ENCODE results near the gene ATXN2. TPM values are rescaled to one million over a fixed set of nuclear protein-coding genes. Genes with fewer than 3 reads are reported as not detected.
A peak's percentile ranks its signal among the peaks of the same experiment; 100 is the strongest.
"Not testable (repeated sequence)": the region's sequence is repeated elsewhere in the genome, so short reads cannot be mapped to it uniquely, and the experiment has no call there.

ATXN2 gene
- total RNA-seq, 2 experiments from 2014 or later: 38.2 to 39.3 TPM

GRCh38 chr12:111574797-111575443 lies 24.2 kb downstream of the ATXN2 start:
- ATAC-seq: no peak
- CTCF ChIA-PET: no interaction called here
- H3K27ac Mint-ChIP-seq: no peak overlapping the region
- no peaks in the 10 kb centered on the region for H3K27me3 Mint-ChIP-seq
- no peak for DNase-seq
- no peaks in the 10 kb centered on the region for H3K9me3 Mint-ChIP-seq (ENCODE audit: low read depth)
- H3K36me3 Mint-ChIP-seq: peaks cover 5% of the 10 kb centered on the region
- peaks cover 11% of the 10 kb centered on the region for H3K4me1 Mint-ChIP-seq
- no peak overlapping the region for H3K4me3 Mint-ChIP-seq

- DNase-seq (no peak), ATAC-seq (no peak)
- H3K9me3 Mint-ChIP-seq (ENCODE audit: low read depth): no peaks in the 10 kb centered on the region
- H3K36me3 Mint-ChIP-seq: peaks cover 4% of the 10 kb centered on the region
- CTCF ChIA-PET: no interaction called here
- H3K27me3 Mint-ChIP-seq: no peaks in the 10 kb centered on the region
- no peak overlapping the region for H3K4me3 Mint-ChIP-seq
- peaks cover 18% of the 10 kb centered on the region for H3K4me1 Mint-ChIP-seq
- no peak overlapping the region for H3K27ac Mint-ChIP-seq
These were observed 25.6 kb downstream of the ATXN2 start for GRCh38 chr12:111573476-111573875.

- H3K4me1 Mint-ChIP-seq: peaks cover 13% of the 10 kb centered on the region
- no peaks in the 10 kb centered on the region for H3K27me3 Mint-ChIP-seq
- CTCF ChIA-PET: no interaction called here
- DNase-seq: no peak
- ATAC-seq: no peak
- H3K27ac Mint-ChIP-seq: no peak overlapping the region
- no peaks in the 10 kb centered on the region for H3K36me3 Mint-ChIP-seq
- H3K4me3 Mint-ChIP-seq: no peak overlapping the region
- H3K9me3 Mint-ChIP-seq (ENCODE audit: low read depth): no peaks in the 10 kb centered on the region
These were observed 28.8 kb downstream of the ATXN2 start for GRCh38 chr12:111570084-111570961.

GRCh38 chr12:111569363-111570083 lies 29.6 kb downstream of the ATXN2 start:
- CTCF ChIA-PET: interaction anchor here (0.9 to 1.3 kb wide), 3 partner anchors 14 to 172 kb away, joined by 3 to 5 read pairs (median 4); no protein-coding TSS in a partner anchor

GRCh38 chr12:111560844-111561243 lies 38.3 kb downstream of the ATXN2 start:
- DNase-seq; H3K4me1 Mint-ChIP-seq; H3K27ac Mint-ChIP-seq; ATAC-seq; CTCF ChIA-PET; H3K27me3 Mint-ChIP-seq; H3K4me3 Mint-ChIP-seq; H3K36me3 Mint-ChIP-seq; H3K9me3 Mint-ChIP-seq (ENCODE audit: low read depth): not testable (repeated sequence)

More at GRCh38 chr12:111569363-111570083, 29.6 kb downstream of the ATXN2 start:
- H3K4me1 Mint-ChIP-seq: peaks cover 13% of the 10 kb centered on the region
- no peaks in the 10 kb centered on the region for H3K27me3 Mint-ChIP-seq
- no peak for DNase-seq
- no peaks in the 10 kb centered on the region for H3K36me3 Mint-ChIP-seq
- no peak overlapping the region for H3K27ac Mint-ChIP-seq
- no peak overlapping the region for H3K4me3 Mint-ChIP-seq
- no peak for ATAC-seq
- no peaks in the 10 kb centered on the region for H3K9me3 Mint-ChIP-seq (ENCODE audit: low read depth)

- Mint-ChIP-seq H3K27me3 (no peaks in the 10 kb centered on the region), H3K36me3 (peaks cover 21% of the 10 kb centered on the region), H3K27ac (no peak overlapping the region), H3K4me3 (no peak overlapping the region), H3K9me3 (ENCODE audit: low read depth) (peaks cover 5% of the 10 kb centered on the region), H3K4me1 (peaks cover 7% of the 10 kb centered on the region)
- DNase-seq (no peak), ATAC-seq (no peak)
- CTCF ChIA-PET: no interaction called here
These were observed 41.1 kb downstream of the ATXN2 start for GRCh38 chr12:111558107-111558376.

- H3K27me3 Mint-ChIP-seq: no peaks in the 10 kb centered on the region
- DNase-seq (no peak), ATAC-seq (no peak)
- no peak overlapping the region for H3K4me3 Mint-ChIP-seq
- peaks cover 5% of the 10 kb centered on the region for H3K9me3 Mint-ChIP-seq (ENCODE audit: low read depth)
- H3K4me1 Mint-ChIP-seq: peaks cover 4% of the 10 kb centered on the region
- H3K27ac Mint-ChIP-seq: no peak overlapping the region
- H3K36me3 Mint-ChIP-seq: peaks cover 21% of the 10 kb centered on the region
- CTCF ChIA-PET: no interaction called here
These were observed 41.6 kb downstream of the ATXN2 start for GRCh38 chr12:111557271-111558106.

GRCh38 chr12:111556676-111557075 lies 42.4 kb downstream of the ATXN2 start:
- Mint-ChIP-seq H3K27ac (no peak overlapping the region), H3K36me3 (peaks cover 24% of the 10 kb centered on the region), H3K27me3 (no peaks in the 10 kb centered on the region), H3K9me3 (ENCODE audit: low read depth) (peaks cover 5% of the 10 kb centered on the region), H3K4me3 (no peak overlapping the region), H3K4me1 (peaks cover 4% of the 10 kb centered on the region)
- CTCF ChIA-PET: interaction anchor here (0.7 kb wide), 1 partner anchor 47 kb away, joined by 3 read pairs; no protein-coding TSS in a partner anchor
- DNase-seq (no peak), ATAC-seq (no peak)

- H3K27me3 Mint-ChIP-seq; H3K9me3 Mint-ChIP-seq (ENCODE audit: low read depth); ATAC-seq; H3K27ac Mint-ChIP-seq; CTCF ChIA-PET; DNase-seq; H3K4me3 Mint-ChIP-seq; H3K4me1 Mint-ChIP-seq: not testable (repeated sequence)
- peaks cover 28% of the 10 kb centered on the region for H3K36me3 Mint-ChIP-seq
These were observed 43.8 kb downstream of the ATXN2 start for GRCh38 chr12:111555313-111555712.

- Mint-ChIP-seq H3K4me1 (peaks cover 19% of the 10 kb centered on the region), H3K27ac (peak overlapping the region; percentile 77), H3K36me3 (peaks cover 36% of the 10 kb centered on the region), H3K4me3 (no peak overlapping the region), H3K9me3 (ENCODE audit: low read depth) (no peaks in the 10 kb centered on the region), H3K27me3 (no peaks in the 10 kb centered on the region)
- ATAC-seq: peak; percentile 91
- no peak for DNase-seq
- CTCF ChIA-PET: interaction anchor here (1.2 kb wide), 1 partner anchor 150 kb away, joined by 4 read pairs; no protein-coding TSS in a partner anchor
These were observed 52.2 kb downstream of the ATXN2 start for GRCh38 chr12:111546758-111547383.

- no peak for DNase-seq
- CTCF ChIA-PET: interaction anchor here (1.2 kb wide), 1 partner anchor 149 kb away, joined by 4 read pairs; no protein-coding TSS in a partner anchor
- Mint-ChIP-seq H3K27ac (peak overlapping the region; percentile 77), H3K4me3 (no peak overlapping the region), H3K27me3 (no peaks in the 10 kb centered on the region), H3K9me3 (ENCODE audit: low read depth) (no peaks in the 10 kb centered on the region), H3K36me3 (peaks cover 35% of the 10 kb centered on the region), H3K4me1 (peaks cover 19% of the 10 kb centered on the region)
- no peak for ATAC-seq
These were observed 52.9 kb downstream of the ATXN2 start for GRCh38 chr12:111546171-111546570.

- Mint-ChIP-seq H3K4me1 (peaks cover 19% of the 10 kb centered on the region), H3K36me3 (peaks cover 33% of the 10 kb centered on the region), H3K27me3 (no peaks in the 10 kb centered on the region), H3K4me3 (no peak overlapping the region), H3K27ac (no peak overlapping the region), H3K9me3 (ENCODE audit: low read depth) (no peaks in the 10 kb centered on the region)
- DNase-seq: no peak
- CTCF ChIA-PET: no interaction called here
- no peak for ATAC-seq
These were observed 55.1 kb downstream of the ATXN2 start for GRCh38 chr12:111544032-111544431.
